ENCODE data around the gene PTCH2.
"Not testable (repeated sequence)": the region's sequence is repeated elsewhere in the genome, so short reads cannot be mapped to it uniquely, and the experiment has no call there.

Gene PTCH2

DNA sequence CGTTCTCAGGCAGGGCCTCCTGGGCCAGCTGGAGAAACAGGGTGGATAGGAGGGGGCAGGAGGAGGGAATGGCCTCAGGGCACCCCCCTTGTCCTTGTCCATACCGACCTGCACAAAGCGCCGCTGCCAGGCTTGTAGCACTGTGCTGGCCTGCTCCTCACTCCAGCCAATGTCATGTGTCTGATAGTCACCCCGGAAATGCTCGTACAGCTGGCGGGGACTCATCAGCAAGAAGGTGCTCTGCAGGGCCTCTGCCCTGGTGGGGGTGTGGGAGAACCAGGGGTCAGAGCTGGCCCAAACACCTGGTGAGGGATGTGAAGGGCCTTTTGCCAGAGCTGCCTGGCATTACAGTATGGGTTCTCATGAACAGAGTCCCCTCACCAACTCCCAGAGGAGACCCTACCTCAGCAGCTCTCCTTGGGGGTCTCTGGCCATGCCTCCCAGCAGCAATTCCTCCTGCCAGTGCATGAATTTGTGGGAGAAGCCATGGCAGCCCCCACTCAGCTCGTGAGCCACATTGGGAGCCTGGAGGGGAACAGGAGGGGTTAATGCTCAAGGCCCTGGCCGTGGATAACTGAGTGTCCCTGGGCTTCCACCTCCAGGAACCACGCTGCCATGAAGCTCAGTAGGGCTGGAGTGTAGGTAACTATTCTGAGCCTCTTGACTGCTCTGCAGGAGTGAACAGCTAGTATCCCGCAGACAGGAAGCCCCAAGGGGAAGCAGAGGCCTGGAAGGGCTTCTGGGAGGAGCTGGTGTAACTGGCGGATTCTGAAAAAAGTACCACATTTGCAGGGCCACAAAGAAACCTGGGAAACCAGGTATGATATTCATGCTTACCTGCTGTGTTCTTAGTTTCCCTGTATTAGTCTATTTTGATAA, 13.3 kb downstream of the PTCH2 start:
- TF ChIP-seq, protein P1, sequence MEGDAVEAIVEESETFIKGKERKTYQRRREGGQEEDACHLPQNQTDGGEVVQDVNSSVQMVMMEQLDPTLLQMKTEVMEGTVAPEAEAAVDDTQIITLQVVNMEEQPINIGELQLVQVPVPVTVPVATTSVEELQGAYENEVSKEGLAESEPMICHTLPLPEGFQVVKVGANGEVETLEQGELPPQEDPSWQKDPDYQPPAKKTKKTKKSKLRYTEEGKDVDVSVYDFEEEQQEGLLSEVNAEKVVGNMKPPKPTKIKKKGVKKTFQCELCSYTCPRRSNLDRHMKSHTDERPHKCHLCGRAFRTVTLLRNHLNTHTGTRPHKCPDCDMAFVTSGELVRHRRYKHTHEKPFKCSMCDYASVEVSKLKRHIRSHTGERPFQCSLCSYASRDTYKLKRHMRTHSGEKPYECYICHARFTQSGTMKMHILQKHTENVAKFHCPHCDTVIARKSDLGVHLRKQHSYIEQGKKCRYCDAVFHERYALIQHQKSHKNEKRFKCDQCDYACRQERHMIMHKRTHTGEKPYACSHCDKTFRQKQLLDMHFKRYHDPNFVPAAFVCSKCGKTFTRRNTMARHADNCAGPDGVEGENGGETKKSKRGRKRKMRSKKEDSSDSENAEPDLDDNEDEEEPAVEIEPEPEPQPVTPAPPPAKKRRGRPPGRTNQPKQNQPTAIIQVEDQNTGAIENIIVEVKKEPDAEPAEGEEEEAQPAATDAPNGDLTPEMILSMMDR (conservative IDR thresholded peaks at IDR 0.05): no peak
- no peak overlapping the region for H3K27ac ChIP-seq

DNA sequence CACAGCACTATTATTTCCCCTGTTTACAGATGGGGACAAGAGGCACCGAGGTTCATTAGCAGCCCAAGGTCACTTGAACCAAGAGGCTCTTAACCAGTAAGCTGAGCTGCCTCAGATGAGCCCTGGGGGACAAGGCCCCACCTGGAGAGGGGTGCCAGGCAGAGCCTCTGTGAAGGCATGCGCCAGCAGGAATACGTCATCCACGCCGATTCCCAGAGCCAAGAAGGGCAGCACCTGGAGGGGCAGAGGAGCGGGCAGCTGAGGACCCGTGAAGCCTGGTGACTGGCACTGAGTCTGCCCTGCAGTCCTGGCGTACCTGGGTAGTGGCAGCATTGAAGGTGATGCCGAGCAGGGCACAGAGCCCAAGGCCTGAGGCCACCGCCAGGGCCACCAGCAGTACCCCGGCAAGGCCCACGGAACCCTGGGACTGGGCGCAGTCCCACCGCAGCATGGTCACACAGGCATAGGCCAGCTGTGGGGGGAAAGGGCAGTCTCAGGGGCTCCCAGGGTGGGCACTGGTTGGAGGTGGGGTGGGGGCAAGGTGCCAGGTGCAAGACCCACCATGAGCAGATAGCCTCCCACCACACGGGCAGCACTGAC, 14.1 kb downstream of the PTCH2 start:
- TF ChIP-seq, protein P1 (conservative IDR thresholded peaks at IDR 0.05): no peak
- no peak overlapping the region for H3K27ac ChIP-seq

DNA sequence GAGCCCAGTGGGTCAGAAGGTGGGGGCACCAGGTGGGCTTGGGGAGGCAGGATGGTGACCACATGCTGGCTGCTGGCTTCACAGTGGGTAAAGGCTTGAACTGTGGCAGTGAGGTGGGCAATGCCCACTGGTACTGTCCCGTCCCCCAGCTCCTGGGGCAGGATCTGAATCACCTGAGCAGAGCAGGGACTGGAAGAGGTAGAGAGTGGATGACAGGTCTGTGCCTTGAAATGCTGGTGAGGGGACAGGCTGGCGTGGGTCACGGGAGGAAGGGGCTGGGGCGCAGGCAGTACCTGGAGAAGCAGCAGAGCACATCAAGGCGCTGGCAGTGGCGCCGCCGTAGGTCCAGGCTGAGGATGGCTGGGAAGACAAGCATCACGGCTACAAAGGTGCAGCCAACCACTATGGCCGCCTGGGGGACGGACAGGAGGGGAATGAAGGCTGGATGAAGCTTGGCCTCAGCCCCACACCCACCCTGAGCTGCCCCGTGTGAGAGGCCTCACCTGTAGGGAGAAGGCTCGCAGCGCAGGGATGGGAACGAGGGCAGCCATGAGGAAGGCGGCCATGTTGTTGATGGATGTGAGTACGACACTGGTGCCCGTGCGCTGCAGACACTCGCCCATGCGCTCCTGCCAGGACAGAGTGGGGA, 14.9 kb downstream of the PTCH2 start:
- TF ChIP-seq, protein P1 (conservative IDR thresholded peaks at IDR 0.05): no peak
- H3K27ac ChIP-seq: no peak overlapping the region

DNA sequence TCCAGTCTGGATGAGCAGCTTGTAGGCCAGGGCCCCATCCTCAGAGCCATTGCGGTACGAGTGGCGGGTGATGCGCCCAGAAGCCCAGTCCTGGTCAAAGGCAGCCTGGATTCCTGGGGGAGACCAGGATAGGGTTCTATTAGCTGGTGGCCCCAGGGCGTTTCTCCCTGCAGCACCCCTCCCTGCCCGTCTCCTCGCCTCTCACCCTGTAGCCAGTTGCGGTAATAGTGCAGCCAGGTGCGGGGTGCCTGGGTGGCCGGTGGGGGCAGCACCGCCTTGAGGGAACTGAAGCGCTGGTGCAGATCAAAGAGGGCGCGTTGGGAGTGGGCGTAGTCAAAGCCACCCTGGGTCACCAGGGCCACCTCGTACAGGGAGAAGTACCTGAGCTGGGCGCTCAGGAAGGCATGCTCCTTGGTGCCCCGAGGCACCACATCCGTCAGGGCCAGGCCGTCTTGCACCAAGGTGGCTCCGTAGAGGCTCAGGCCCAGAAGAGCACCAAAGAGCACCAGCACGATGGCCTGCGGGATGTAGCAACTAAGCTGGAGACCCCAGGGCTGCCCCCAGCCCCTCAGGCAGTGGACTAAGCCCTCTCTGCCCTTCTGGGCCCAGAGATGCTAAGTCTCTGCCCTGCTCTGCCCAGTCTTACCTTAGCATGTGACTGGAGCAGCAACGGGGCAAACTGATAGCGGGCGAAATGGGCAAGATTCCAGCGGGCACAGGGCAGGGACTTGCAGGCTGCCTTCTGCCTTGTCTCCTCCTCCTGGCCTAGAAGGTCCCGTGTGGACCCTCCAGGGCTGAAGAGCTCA, 15.7 kb downstream of the PTCH2 start:
- H3K27ac ChIP-seq: no peak overlapping the region
- TF ChIP-seq, protein P1 (conservative IDR thresholded peaks at IDR 0.05): no peak

DNA sequence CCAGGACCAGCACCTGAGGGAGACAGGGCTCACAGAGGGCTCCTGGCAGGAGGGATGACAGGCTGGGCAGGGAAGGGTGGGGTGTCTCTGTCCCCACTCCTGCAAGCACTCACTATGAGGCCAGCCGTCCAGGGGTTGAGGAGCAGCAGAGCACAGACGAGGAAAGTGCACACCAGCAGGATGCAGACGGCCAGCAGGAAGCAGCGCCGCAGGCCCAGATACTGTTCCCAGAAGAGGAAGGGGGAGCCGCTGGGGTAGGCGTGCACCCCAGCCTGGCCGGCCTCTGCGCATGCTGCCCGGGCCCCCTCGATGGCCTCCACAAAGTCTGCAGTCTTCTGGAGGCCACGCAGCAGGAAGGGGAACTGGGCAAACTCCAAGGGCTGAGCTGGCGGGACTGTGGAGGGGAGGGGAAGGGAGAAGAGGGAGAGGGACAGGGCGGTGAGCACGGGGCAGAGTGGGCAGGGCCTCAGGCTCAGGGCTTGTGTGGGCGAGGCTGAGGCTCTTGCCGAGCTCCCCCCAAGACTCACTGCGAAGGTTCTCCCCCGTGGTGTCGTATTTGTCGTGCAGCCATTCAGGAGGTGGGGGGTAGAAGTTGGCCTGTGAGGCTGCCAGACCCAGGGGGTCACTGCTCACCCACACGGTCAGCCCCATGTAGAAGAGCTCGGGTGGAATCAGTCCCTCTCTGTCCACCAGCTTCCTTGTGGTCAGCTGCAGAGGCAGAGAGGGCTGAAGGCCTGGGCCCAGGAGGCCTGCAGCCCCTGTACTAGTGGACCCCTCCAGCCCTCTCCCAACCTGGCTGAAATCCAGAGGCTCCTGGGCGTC, 16.5 kb downstream of the PTCH2 start:
- no peak overlapping the region for H3K27ac ChIP-seq
- TF ChIP-seq, protein P1 (conservative IDR thresholded peaks at IDR 0.05): no peak

DNA sequence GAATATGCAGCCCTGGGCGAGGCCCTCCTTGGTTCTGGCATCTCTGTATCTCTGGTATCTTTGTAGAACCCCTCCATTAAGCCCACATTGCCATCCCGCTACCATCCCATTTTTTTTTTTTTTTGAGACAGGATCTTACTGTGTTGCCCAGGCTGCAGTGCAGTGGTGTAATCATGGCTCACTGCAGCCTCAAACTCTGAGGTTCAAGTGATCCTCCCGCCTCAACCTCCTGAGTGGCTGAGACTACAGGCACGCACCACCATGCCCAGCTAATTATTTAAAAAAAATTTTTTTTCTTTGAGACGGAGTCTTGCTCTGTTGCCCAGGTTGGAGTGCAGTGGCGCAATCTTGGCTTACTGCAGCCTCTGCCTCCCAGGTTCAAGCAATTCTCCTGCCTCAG, 18.7 kb downstream of the PTCH2 start:
- not testable (repeated sequence) for H3K27ac ChIP-seq

DNA sequence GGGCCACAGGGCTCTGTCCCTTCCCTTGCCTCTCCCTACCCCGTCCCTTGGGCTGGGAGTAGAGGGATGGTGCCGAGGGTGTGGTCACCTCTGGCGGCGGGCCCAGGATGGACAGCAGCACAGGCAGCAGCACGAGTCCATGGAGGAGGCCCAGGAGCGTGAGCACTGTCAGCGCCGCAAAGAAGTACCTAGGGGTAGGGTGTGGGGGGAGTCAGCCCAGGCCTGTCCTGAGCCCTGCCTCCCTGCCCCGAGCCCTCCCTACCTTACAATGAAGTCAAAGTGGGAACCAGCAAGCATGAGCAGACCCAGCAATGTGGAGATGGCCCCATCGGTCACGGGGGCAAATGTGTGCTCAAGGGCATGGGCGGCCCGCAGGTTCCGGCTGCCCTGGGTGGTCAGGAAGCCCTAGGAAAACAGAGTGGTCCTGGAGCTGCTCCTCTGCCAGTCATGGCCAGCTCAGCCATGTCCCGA, 20.0 kb downstream of the PTCH2 start:
- TF ChIP-seq, protein P1 (conservative IDR thresholded peaks at IDR 0.05): no peak
- H3K27ac ChIP-seq: no peak overlapping the region
